IMR-90 (cell line): ENCODE results near the gene C14orf93. TPM values are rescaled to one million over a fixed set of nuclear protein-coding genes. Genes with fewer than 3 reads are reported as not detected.

Source experiments
- ATAC-seq: fragments of 200-7000 bp; cut with Tn5 transposase; 2 replicates; pipeline ENCODE4 v1.9.1; 2020; ENCODE audit warnings: low read depth, mild to moderate bottlenecking, moderate library complexity
- BruUV-seq: library from RNA; stranded (reverse); fragments of 400-500 nt; replicated peaks from 2 replicates; lab custom pipeline; 2021; lab: Mats Ljungman, UMichigan
- CTCF ChIA-PET: fragments of 300-600 bp; formaldehyde crosslinking; extraction: SDS; loops from one replicate; lab custom pipeline; 2021; ENCODE audit warnings: antibody characterized with exemption; lab: Yijun Ruan, JAX
- POLR2A ChIA-PET: fragments of 300-600 bp; sonication (Branson Sonifier 250); formaldehyde crosslinking; loops from one replicate; lab custom pipeline; 2022; ENCODE audit warnings: antibody characterized with exemption; ENCODE audit not compliant: unreplicated experiment; lab: Charles Lee
- DNase-seq: peaks from one replicate; pipeline ENCODE4 v3.0.0; 2013
- H2AFZ ChIP-seq: replicated peaks from 2 replicates; pipeline ENCODE3; 2013; ENCODE audit warnings: low read length, mild to moderate bottlenecking; ENCODE audit not compliant: poor library complexity
- H2AK5ac ChIP-seq: 2 replicates; pipeline ENCODE4 v1.6.1; 2013; ENCODE audit warnings: low read depth, low read length, inconsistent platforms
- H2AK9ac ChIP-seq: replicated peaks from 2 replicates; pipeline ENCODE3; 2013; ENCODE audit warnings: mild to moderate bottlenecking, low read depth, low read length, moderate library complexity; ENCODE audit not compliant: poor library complexity
- H2BK120ac ChIP-seq: 2 replicates; pipeline ENCODE4 v1.6.1; 2013; ENCODE audit warnings: low read depth, low read length, inconsistent platforms
- H2BK15ac ChIP-seq: 3 replicates; pipeline ENCODE4 v1.6.1; 2013; ENCODE audit warnings: low read depth, low read length, inconsistent platforms
- H2BK20ac ChIP-seq: 2 replicates; pipeline ENCODE4 v1.6.1; 2013; ENCODE audit warnings: low read depth, mild to moderate bottlenecking, inconsistent platforms, low read length, moderate library complexity
- H2BK5ac ChIP-seq: 2 replicates; pipeline ENCODE4 v1.6.1; 2013; ENCODE audit warnings: mild to moderate bottlenecking, low read depth, low read length, inconsistent platforms; ENCODE audit not compliant: poor library complexity, severe bottlenecking
- H3K14ac ChIP-seq: replicated peaks from 2 replicates; pipeline ENCODE4 v1.6.1; 2013; ENCODE audit warnings: low read depth, low read length, inconsistent platforms
- H3K18ac ChIP-seq: 2 replicates; pipeline ENCODE4 v1.6.1; 2013; ENCODE audit warnings: low read depth, low read length, control low read depth
- H3K23ac ChIP-seq: 2 replicates; pipeline ENCODE4 v1.6.1; 2013; ENCODE audit warnings: low read depth, low read length, inconsistent platforms
- H3K27ac ChIP-seq: 2 replicates; pipeline ENCODE4 v1.5.1; 2013; ENCODE audit warnings: mild to moderate bottlenecking, control low read depth, low read length; ENCODE audit not compliant: insufficient read depth
- H3K27me3 ChIP-seq: 2 replicates; pipeline ENCODE4 v1.6.1; 2013; ENCODE audit warnings: low read length; ENCODE audit not compliant: control insufficient read depth, insufficient read depth
- H3K36me3 ChIP-seq: 2 replicates; pipeline ENCODE4 v1.6.1; 2013; ENCODE audit warnings: low read length, mixed read lengths; ENCODE audit not compliant: control insufficient read depth, insufficient read depth
- H3K4ac ChIP-seq: 2 replicates; pipeline ENCODE4 v1.6.1; 2013; ENCODE audit warnings: low read depth, low read length, inconsistent platforms
- H3K4me1 ChIP-seq: 2 replicates; pipeline ENCODE4 v1.6.1; 2013; ENCODE audit warnings: low read length, mixed read lengths; ENCODE audit not compliant: control insufficient read depth, insufficient read depth
- H3K4me2 ChIP-seq: 2 replicates; pipeline ENCODE4 v1.6.1; 2013; ENCODE audit warnings: low read depth, mild to moderate bottlenecking, control low read depth, low read length, moderate library complexity
- H3K4me3 ChIP-seq: 2 replicates; pipeline ENCODE4 v1.5.1; 2013; ENCODE audit warnings: low read depth, mild to moderate bottlenecking, control low read depth, low read length, moderate library complexity; ENCODE audit not compliant: insufficient read depth
- H3K56ac ChIP-seq: 2 replicates; pipeline ENCODE4 v1.6.1; 2013; ENCODE audit warnings: low read length, inconsistent platforms; ENCODE audit not compliant: insufficient read depth; ENCODE audit errors: extremely low read depth
- H3K79me1 ChIP-seq, 2 experiments: 2 replicates each; pipeline ENCODE4 v1.6.1; 2013; ENCODE audit warnings: low read length in 2 of 2, inconsistent platforms in 1 of 2, low read depth in 1 of 2
- H3K9ac ChIP-seq: 2 replicates; pipeline ENCODE4 v1.6.1; 2013; ENCODE audit warnings: low read depth, low read length, control low read depth
- H3K9me1 ChIP-seq: 2 replicates; pipeline ENCODE4 v1.6.1; 2013; ENCODE audit warnings: low read length, inconsistent platforms; ENCODE audit not compliant: insufficient read depth
- H3K9me3 ChIP-seq: 2 replicates; pipeline ENCODE4 v1.6.1; 2013; ENCODE audit warnings: low read length; ENCODE audit not compliant: control insufficient read depth, insufficient read depth
- H4K20me1 ChIP-seq: 2 replicates; pipeline ENCODE4 v1.6.1; 2013; ENCODE audit warnings: low read length, inconsistent platforms; ENCODE audit not compliant: insufficient read depth
- H4K5ac ChIP-seq: 2 replicates; pipeline ENCODE4 v1.6.1; 2013; ENCODE audit warnings: mild to moderate bottlenecking, low read depth, low read length, control low read depth
- H4K8ac ChIP-seq, 2 experiments: 2 replicates each; pipeline ENCODE4 v1.6.1; 2013; ENCODE audit warnings: low read depth in 2 of 2, low read length in 2 of 2, control low read depth in 1 of 2, inconsistent platforms in 1 of 2
- H4K91ac ChIP-seq: 2 replicates; pipeline ENCODE4 v1.6.1; 2013; ENCODE audit warnings: low read depth, low read length, inconsistent platforms; ENCODE audit not compliant: insufficient read depth
- BHLHE40 ChIP-seq: fragments of 150-350 bp; IDR thresholded peaks from 2 replicates; pipeline ENCODE4 v1.6.1; 2016; ENCODE audit warnings: mild to moderate bottlenecking, low read depth, low read length
- CEBPB ChIP-seq: IDR thresholded peaks from 2 replicates; pipeline ENCODE4 v1.6.1; 2012; ENCODE audit warnings: low read depth, low read length, improper control_type of control experiment
- CHD1 ChIP-seq: IDR thresholded peaks from 2 replicates; pipeline ENCODE4 v1.6.1; 2012; ENCODE audit warnings: low read depth, low read length, improper control_type of control experiment
- FOS ChIP-seq: fragments of 150-350 bp; IDR thresholded peaks from 2 replicates; pipeline ENCODE4 v1.6.1; 2016; ENCODE audit warnings: low read depth, low read length
- MAFK ChIP-seq: IDR thresholded peaks from 2 replicates; pipeline ENCODE4 v1.6.1; 2012; ENCODE audit warnings: low read depth, low read length, improper control_type of control experiment
- MAZ ChIP-seq: IDR thresholded peaks from 2 replicates; pipeline ENCODE4 v1.6.1; 2012; ENCODE audit warnings: low read depth, mild to moderate bottlenecking, low read length, improper control_type of control experiment, moderate library complexity, borderline replicate concordance
- MXI1 ChIP-seq: IDR thresholded peaks from 2 replicates; pipeline ENCODE4 v1.6.1; 2012; ENCODE audit warnings: low read depth, mild to moderate bottlenecking, low read length, moderate library complexity, borderline replicate concordance
- NFE2L2 ChIP-seq: fragments of 150-350 bp; IDR thresholded peaks from 2 replicates; pipeline ENCODE4 v1.6.1; 2016; ENCODE audit warnings: low read depth, mild to moderate bottlenecking, low read length
- POLR2A ChIP-seq: IDR thresholded peaks from 2 replicates; pipeline ENCODE4 v1.6.1; 2012; ENCODE audit warnings: mild to moderate bottlenecking, low read depth, low read length
- RAD21 ChIP-seq: IDR thresholded peaks from 2 replicates; pipeline ENCODE4 v1.6.1; 2012; ENCODE audit warnings: low read length, improper control_type of control experiment
- RCOR1 ChIP-seq: IDR thresholded peaks from 2 replicates; pipeline ENCODE4 v1.6.1; 2012; ENCODE audit warnings: mild to moderate bottlenecking, low read length, improper control_type of control experiment; ENCODE audit not compliant: insufficient replicate concordance
- RFX5 ChIP-seq: IDR thresholded peaks from 2 replicates; pipeline ENCODE4 v1.8.0; 2012; ENCODE audit warnings: low read depth, mild to moderate bottlenecking, low read length, moderate library complexity
- SMC3 ChIP-seq: fragments of 150-350 bp; IDR thresholded peaks from 2 replicates; pipeline ENCODE4 v1.6.1; 2016; ENCODE audit warnings: low read depth, mild to moderate bottlenecking, antibody characterized with exemption, low read length, moderate library complexity
- WGBS, 2 experiments: methylation state at CpG; one replicate each; pipeline versions ENCODE4 v1.1.5 to v1.1.7; 2013; ENCODE audit warnings: missing lambda C conversion rate in 2 of 2; ENCODE audit not compliant: insufficient read length in 1 of 2; ENCODE audit errors: extremely low coverage in 2 of 2; 5-methylcytosine and 5-hydroxymethylcytosine counted together
- dilution Hi-C: fragments of 300-500 bp; cut with HindIII; formaldehyde crosslinking; loops from one replicate; pipeline ENCODE4 v1.14.3; 2018; ENCODE audit warnings: low sequenced_read_pairs; ENCODE audit not compliant: unreplicated experiment
- in situ Hi-C: fragments of 300-500 bp; cut with MboI; formaldehyde crosslinking; loops from 3 replicates; pipeline ENCODE4 v1.14.3; 2019; ENCODE audit warnings: low sequenced_read_pairs, inconsistent platforms, mixed read lengths
- intact Hi-C: fragments of 100-400 bp; cut with micrococcal nuclease; formaldehyde crosslinking; loops from 2 replicates; pipeline ENCODE4 v1.10.0; 2022
- polyA plus RNA-seq, 3 experiments: library from polyadenylated mRNA; depleted of rRNA; stranded (reverse); fragments of >200 nt; gene quantifications; 2 replicates each; pipeline ENCODE4 v1.2.3, GENCODE V29; 2012; ENCODE audit warnings: low replicate concordance in 1 of 3
- total RNA-seq: library from RNA; depleted of rRNA; stranded (reverse); fragments of >200 nt; gene quantifications from 2 replicates; pipeline ENCODE4 v1.2.3, GENCODE V29; 2012
- TF ChIP-seq, protein P1 (sequence below): fragments of 150-350 bp; IDR thresholded peaks from 2 replicates; pipeline ENCODE4 v1.6.1; 2017; ENCODE audit warnings: mild to moderate bottlenecking, antibody characterized with exemption, low read length, low read depth
- TF ChIP-seq, protein P2 (sequence below): fragments of 150-350 bp; IDR thresholded peaks from 2 replicates; pipeline ENCODE4 v1.6.1; 2016; ENCODE audit warnings: low read depth, mild to moderate bottlenecking, low read length, moderate library complexity, borderline replicate concordance
- TF ChIP-seq, protein P3 (sequence below): conservative IDR thresholded peaks from 2 replicates; pipeline ENCODE4 v1.5.1; 2012; ENCODE audit warnings: mild to moderate bottlenecking, low read depth, low read length, improper control_type of control experiment

C14orf93 gene
- total and polyA plus RNA-seq, 2 of the 4 experiments (the other 2 are of a cell fraction) = 5.4 to 5.7 TPM

DNA sequence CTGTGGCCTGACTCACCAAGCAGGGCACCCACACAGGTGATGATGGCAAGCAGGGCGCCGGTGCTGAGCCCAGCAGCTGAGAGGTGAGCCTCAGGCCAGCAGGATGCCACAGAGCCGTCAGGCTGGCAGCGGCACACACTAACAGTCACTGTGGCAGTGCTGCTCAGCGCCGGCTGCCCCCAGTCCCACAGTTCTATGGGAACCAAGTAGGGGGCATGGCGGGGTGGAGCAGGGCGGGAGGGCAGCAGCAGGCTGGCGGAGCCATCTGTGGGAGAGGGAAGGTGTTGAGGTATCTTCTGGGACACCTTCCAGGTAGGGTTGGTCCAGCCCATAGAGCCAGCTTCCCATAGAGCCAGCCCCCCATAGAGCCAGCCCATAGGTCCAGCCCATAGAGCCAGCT is 39.1 kb upstream of the C14orf93 start:
- Histone ChIP-seq H2BK20ac (no peak overlapping the region), H3K27ac (no peak overlapping the region), H3K9me3 (no peaks in the 10 kb centered on the region), H4K91ac (no peak overlapping the region), H3K79me1 (no peaks in the 10 kb centered on the region), H2AK5ac (no peak overlapping the region), H4K20me1 (no peaks in the 10 kb centered on the region; the same call in 1 of the 2 replicates), H4K8ac (no peak overlapping the region), H3K9me1 (peaks cover 8% of the 10 kb centered on the region; the same call in 1 of the 2 replicates), H3K9ac (no peak overlapping the region), H3K4ac (no peak overlapping the region), H3K4me1 (peaks cover 4% of the 10 kb centered on the region), H2AK9ac (no peak overlapping the region), H4K5ac (no peak overlapping the region), H3K36me3 (peaks cover 2% of the 10 kb centered on the region; the same call in 1 of the 2 replicates), H3K27me3 (no peaks in the 10 kb centered on the region), H2BK5ac (no peak overlapping the region), H3K14ac (no peak overlapping the region), H2BK120ac (no peak overlapping the region), H2BK15ac (no peak overlapping the region), H3K56ac (no peak overlapping the region), H3K4me3 (no peak overlapping the region), H3K18ac (no peak overlapping the region), H2AFZ (no peak overlapping the region), H3K23ac (no peak overlapping the region), H3K4me2 (no peak overlapping the region)
- dilution Hi-C loops (no loop called here), in situ Hi-C loops (no loop called here), intact Hi-C loops (no loop called here)
- no TSS peak for BruUV-seq
- ChIA-PET POLR2A (no interaction called here), CTCF (no interaction called here)
- no peak for DNase-seq
- TF ChIP-seq CEBPB (no peak), FOS (no peak), MAFK (no peak), NFE2L2 (no peak), RAD21 (no peak), MXI1 (no peak), RFX5 (no peak), RCOR1 (no peak), BHLHE40 (no peak), POLR2A (no peak), SMC3 (no peak), MAZ (no peak), CHD1 (no peak)
- TF ChIP-seq, protein P1, sequence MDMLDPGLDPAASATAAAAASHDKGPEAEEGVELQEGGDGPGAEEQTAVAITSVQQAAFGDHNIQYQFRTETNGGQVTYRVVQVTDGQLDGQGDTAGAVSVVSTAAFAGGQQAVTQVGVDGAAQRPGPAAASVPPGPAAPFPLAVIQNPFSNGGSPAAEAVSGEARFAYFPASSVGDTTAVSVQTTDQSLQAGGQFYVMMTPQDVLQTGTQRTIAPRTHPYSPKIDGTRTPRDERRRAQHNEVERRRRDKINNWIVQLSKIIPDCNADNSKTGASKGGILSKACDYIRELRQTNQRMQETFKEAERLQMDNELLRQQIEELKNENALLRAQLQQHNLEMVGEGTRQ = no peak
- TF ChIP-seq, protein P2, sequence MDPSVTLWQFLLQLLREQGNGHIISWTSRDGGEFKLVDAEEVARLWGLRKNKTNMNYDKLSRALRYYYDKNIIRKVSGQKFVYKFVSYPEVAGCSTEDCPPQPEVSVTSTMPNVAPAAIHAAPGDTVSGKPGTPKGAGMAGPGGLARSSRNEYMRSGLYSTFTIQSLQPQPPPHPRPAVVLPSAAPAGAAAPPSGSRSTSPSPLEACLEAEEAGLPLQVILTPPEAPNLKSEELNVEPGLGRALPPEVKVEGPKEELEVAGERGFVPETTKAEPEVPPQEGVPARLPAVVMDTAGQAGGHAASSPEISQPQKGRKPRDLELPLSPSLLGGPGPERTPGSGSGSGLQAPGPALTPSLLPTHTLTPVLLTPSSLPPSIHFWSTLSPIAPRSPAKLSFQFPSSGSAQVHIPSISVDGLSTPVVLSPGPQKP = no peak
- TF ChIP-seq, protein P3, sequence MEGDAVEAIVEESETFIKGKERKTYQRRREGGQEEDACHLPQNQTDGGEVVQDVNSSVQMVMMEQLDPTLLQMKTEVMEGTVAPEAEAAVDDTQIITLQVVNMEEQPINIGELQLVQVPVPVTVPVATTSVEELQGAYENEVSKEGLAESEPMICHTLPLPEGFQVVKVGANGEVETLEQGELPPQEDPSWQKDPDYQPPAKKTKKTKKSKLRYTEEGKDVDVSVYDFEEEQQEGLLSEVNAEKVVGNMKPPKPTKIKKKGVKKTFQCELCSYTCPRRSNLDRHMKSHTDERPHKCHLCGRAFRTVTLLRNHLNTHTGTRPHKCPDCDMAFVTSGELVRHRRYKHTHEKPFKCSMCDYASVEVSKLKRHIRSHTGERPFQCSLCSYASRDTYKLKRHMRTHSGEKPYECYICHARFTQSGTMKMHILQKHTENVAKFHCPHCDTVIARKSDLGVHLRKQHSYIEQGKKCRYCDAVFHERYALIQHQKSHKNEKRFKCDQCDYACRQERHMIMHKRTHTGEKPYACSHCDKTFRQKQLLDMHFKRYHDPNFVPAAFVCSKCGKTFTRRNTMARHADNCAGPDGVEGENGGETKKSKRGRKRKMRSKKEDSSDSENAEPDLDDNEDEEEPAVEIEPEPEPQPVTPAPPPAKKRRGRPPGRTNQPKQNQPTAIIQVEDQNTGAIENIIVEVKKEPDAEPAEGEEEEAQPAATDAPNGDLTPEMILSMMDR = no peak
- no peak for ATAC-seq
- WGBS, 2 experiments = 100% methylated on average over 3 of the region's 9 CpGs; no CpG with 5 or more reads in 1 of the 2 experiments
